Stimulated activated CD4-positive, alpha-beta T cell treated with anti-CD3 and anti-CD28 coated beads, Interleukin-4, amount 100 ng/mL, for 1 hour (primary cell): ENCODE measurements around the gene LRFN4.

Experiments
- DNase-seq: peaks from one replicate; pipeline ENCODE4 v3.0.0-alpha.2; 2020

LRFN4 gene

DNA sequence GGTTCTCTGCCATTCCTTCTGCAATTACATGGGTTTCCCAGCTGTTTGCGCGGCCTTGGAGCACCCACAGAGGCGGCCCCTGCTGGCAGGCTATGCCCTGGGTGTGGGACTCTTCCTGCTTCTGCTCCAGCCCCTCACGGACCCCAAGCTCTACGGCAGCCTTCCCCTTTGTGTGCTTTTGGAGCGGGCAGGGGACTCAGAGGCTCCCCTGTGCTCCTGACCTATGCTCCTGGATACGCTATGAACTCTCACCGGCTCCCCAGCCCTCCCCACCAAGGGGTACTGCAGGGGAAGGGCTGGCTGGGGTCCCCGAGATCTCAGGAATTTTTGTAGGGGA is 11.0 kb upstream of the LRFN4 start:
- no peak for DNase-seq

DNA sequence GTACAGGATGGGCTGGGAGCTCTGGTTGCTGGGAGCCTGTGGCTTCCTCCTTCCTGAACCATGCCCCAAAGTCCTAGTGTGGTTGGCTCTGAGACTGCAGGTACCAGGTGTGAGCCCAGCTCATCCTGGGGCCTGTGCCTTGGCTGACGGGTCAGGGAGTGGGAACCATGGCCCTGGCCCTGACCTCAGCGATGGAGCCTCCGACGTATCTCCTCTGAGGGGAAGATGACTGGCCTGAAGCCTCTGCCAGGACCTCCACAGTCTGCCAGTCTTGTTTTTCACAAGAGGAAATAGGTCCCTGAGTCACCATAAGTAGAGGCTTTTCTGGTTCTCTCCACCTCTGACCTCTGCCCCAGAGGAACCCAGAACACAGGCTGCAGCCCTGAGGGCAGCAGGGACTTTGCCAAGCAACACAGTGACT is 10.2 kb upstream of the LRFN4 start:
- DNase-seq, result no peak

DNA sequence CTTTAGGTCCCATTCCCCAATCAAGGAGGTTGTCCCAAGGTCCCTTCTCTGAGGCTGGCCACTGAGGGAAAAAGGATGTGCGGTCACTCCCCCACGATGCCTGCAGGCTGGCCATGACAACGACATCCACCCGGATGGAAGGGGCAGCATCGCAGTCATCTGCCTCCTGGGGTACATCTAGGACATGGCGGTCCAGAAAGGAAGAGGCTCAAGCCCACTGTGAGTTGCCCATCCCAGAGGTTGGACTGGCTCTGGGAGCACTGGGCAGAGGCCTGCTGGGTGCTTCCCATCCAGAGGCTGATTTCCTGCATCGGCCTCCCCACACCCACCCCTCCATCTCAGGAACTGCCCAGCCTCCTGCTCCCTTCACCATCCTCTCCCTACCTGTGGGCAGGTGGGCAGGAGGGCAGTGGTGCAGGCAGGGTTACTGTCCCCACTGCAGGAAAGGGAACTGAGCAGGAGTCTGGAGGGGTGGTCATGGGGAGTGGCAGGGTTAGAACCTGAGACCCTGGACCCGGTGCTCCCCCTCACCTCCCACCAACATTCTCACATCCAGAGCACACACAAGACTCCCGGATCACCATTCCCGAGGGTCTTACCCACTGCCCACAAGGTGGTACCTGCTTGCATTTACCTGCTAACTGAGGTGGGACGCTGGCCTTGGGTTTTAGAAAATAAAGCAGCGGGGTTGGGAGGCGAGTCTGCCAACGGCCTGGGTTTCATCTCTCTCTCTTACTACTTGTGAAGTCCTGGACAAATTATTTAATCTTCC is 9.2 kb upstream of the LRFN4 start:
- no peak for DNase-seq

DNA sequence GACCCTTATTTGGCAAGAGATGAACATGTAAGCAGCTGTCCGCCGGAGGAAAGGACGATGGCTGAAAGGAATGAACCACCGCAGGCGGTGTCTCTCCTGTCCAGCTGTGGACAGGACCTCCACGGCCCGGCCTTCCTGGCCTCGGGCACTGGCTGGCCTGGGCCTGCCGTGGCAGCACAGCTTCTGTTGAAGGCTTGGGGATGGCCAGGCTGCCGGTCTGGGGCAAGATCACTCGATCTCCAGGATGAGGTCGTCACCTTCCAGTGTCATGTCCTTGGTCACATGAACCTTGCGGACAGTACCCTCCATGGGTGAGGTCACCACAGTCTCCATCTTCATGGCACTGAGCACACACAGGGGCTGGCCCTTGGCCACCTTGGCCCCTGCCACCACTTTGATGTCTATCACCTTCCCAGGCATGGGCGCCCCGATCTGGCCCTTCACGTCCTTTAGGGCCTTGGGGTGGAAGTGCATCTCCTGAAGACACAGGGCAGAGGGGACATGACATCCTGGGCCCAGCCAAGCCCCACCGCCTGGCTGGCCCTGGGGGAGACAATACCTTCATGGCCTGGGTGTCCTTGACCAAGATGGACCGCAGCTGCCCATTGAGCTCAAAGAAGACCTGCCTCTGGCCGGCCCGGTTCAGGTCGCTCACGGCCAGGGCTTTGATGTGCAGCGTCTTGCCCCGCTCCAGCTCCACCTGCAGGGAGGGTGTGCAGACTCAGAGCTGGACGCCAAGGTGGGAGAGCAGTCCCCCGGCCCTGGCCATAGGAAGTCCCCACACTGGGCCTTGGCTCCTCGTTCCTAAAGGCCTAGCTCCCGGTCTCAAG is 8.0 kb upstream of the LRFN4 start:
- DNase-seq, result no peak

DNA sequence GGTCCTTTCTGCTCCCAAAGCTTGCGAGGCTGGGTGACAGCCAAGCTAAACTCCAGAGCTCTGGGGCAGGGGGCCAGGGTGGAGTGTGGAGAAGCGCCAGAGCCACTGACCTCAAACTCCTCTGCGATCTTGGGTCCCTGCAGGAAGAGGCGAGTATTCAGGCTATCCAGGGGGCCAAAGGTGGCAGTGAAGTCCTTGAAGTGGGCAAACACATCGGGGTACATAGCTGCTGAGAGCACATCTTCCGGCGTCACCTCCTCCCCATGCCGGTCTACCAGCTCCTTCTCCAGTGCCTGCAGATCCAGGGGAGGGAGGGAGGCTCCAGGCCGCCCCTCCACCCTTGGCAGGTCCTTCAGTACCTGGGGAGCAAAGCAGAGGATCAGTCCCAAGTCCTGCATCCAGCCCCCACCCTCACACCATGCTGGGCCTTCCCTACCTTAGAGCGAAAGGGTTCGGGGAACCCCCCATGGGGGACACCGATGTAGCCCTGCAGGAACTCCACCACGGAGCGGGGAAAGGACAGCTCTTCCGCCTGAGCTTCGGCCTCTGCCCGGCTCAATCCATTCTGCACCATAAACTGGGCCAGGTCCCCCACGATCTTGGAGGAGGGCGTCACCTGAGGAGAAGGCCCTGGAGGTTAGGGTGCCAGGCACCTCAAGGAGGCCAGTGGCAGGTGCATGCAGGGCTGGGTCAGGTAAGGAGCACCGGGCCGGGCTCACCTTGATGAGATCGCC is 7.2 kb upstream of the LRFN4 start:
- no peak for DNase-seq

DNA sequence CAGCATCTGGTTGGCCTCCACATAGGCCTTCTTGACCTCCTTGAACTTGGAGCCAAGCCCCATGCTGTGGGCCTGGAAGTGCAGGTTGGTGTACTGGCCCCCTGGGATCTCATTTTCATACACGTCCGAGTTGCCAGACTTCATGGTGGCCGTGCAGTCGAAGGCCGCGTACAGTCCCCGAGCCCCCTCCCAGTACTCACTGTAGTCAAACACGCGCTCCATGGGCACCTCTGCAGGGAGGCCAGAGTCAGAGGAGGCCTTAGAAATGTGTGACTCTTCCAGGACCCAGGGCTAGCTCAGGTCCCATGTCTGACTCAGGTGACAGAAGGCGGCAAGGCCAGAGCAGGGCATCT is 6.7 kb upstream of the LRFN4 start:
- DNase-seq, result no peak

DNA sequence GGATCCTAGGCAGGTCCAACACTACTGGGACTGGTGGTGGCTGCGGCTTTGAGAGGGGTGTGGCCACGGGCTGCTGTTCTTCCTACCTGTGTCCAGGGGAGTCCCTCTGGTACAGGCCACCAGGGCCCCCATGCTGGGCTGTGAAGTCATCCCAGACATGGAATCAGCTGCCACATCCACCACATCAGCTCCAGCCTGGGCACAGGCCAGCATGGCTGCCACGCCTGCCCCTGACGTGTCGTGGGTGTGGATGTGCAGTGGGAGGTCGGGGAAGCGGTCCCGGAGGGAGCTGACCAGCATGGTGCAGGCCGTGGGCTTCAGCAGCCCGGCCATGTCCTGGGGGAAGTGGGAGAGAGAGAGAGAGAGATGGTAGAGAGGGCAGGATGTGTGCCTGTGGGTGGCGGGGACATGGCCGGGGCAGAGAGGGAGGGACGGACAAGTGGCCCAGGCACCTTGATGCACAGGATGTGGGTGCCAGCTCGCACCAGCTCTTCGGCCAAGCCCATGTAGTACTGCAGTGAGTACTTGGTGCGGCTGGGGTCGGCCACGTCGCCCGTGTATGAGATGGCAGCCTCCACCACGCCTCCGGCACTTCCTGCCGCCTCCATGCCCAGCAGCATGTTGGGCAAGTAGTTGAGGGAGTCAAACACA is 6.2 kb upstream of the LRFN4 start:
- DNase-seq, result no peak

DNA sequence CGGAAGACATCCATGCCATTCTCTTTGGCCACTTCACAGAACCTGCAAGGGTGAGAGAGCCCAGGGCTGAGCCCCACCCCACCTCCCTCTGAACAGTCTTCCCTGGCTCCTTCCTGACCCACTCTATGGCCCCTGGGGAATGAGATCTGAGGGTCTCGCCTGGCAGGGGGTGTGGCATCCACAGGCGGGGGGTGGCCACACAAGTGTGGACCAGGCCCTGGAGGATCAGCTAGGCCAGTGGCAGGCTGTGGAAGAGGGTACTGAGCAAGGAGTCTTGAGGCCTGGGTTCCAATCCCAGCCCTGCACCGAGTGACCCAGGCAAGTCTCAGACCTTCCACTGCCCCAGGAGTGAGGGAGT is 5.6 kb upstream of the LRFN4 start:
- DNase-seq, result no peak

DNA sequence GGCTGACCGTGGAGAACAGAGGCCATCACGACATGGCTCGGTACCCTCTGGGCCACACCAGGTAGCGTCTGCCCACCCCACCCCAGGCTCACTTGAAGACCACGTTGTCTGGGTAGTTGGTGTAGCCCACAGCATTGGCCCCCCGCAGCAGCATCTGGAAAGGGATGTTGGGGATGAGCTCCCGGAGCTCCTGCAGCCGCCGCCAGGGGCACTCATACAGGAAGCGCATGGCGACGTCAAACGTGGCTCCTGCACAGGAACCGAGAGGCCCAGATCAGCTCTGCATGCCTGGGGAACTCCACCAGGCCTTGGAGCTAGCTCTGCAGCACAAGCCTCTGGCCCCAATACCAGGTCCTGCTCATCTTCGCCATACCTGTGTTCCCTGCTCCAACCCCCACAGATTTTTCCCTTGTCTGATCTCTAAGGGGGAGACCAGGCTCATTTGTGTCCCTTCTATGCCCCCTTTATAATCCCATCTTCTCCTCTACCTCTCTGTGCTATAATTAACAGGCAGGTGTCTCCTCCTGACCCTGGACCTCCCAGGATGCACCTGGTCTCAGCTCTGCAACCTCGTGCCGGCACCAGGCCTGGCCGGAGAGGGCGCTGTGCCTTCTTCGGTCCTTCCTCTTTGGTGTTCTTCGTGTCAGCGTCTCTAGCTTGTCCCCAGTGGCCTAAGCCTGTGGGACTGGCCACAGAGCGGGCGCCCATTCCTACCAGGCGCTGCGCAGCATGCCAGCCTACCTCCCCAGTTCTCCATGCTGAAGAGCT is 5.0 kb upstream of the LRFN4 start:
- no peak for DNase-seq

DNA sequence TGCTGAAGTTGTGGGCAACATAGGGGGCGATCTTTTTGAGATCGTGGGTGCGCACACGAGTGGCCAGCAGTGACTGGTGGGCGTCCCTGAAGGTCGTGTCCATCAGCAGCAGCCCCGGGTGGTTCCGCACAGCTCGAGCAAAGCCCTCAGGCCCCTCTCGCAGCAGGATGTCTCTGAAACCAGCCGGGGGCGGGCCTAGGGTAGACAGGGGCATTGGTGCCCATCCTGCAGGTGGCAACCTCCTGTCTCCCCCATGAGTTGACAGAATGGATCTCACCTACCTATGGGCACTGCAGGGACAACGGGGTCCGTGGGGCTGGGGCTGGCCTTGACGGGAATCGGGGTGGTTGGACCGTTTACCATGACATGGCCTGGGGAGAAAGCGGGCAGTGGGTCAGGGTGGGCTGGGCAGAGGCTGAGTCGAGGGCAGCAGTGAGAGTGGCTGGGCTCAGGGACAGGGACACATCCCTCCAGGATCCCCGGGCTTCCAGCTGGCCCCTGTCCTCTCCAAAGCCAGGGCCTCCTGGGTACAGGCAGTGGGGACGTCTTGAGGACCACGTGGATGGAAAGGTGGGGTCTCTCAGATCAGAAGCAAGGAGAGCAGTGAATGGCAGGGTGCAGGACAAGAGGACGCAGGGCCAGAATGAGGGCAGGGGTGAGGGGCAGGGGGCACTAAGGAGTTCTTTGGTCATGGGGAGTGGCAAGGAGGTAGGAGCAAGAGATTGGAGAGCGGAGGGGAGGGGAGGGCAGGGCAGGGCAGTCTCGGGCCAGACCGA is 4.2 kb upstream of the LRFN4 start:
- DNase-seq, result no peak

DNA sequence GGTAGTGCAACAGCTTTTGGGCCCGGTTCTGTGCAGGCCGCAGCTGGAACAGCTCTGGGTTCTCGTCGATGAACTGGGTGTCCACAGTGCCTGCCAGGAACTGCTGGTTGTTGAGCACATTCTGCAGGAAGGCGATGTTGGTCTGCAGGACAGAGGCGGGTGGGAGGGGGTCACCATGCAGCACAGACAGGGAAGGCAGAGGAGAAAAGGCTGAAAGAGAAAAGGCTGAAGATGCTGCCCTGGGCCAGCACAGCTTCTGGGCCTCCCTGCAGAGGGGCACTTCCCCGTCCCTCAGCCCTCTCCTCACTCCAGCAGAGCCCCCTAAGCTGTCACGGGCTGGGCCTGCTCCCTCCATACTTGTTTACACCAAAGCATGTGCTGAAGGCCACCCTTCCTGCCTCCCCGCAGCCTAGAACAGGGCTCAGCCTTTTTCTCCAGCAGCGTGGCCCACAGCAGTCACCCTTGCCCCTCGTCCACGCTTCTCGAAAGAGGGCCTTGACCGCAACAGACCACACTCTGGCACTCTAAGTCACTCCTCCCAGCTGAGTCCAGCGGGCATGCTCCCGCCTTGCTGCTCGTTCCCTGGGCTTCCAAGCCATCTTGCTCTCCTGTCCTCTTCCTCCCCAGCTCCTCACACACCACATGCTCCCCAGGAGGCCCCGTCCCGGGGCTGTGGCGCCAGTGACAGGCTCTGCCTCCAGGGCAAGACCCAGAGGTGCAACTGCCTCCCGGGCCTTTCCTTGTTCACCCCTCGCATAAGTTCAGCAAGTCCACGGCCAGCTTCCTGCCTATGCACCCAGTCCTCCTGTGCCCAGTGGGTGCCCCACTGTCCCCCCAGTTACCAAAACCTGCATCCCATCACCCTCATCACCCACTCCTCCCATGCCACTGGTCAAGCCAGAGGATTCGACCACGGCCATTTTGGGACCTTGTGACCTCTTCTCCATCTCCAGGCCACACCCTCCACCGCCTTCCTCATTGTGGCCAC is 3.3 kb upstream of the LRFN4 start:
- no peak for DNase-seq

DNA sequence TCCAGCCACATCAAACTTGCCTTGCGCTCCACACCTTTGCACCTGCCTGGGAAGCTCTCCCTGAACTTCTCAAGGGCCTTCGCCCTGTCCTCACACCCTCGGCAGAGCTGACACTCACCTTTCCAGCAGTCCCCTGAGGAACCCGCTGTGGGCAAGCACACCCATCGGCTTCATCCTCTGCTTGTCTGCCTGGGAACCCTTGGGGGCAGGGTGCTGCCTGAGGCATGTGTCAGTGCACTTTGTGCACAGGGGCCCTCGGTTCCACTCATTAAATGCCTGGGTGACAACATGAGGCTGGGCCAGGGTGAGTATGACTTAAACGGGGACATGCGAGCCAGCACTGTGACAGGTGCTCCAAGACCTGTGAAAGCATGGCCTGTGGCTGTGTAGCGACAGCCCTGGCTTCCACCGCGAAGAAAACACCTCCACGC is 2.6 kb upstream of the LRFN4 start:
- DNase-seq, result no peak

DNA sequence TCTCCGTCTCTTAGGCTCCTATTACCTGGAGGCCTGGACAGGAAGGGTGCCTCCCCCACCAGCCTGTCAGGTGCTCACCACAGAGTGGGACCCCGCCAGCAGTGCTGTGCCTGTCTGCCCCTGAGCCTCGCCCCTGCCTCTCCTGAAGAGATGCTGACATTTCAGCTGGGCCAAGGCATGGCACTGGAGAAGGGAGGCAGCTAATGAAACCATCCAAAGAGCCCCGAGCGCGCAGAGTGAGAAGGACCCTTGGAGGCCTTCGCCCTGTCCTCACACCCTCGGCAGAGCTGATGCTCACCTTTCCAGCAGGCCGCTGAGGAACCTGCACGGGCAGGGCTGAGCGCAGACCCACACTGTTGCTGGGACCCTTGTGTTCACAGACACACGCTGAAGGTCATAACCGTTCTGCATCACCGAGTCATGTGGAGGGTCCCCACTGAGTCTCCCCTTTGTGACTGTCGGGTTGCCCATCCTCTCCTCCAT is 2.1 kb upstream of the LRFN4 start:
- no peak for DNase-seq

DNA sequence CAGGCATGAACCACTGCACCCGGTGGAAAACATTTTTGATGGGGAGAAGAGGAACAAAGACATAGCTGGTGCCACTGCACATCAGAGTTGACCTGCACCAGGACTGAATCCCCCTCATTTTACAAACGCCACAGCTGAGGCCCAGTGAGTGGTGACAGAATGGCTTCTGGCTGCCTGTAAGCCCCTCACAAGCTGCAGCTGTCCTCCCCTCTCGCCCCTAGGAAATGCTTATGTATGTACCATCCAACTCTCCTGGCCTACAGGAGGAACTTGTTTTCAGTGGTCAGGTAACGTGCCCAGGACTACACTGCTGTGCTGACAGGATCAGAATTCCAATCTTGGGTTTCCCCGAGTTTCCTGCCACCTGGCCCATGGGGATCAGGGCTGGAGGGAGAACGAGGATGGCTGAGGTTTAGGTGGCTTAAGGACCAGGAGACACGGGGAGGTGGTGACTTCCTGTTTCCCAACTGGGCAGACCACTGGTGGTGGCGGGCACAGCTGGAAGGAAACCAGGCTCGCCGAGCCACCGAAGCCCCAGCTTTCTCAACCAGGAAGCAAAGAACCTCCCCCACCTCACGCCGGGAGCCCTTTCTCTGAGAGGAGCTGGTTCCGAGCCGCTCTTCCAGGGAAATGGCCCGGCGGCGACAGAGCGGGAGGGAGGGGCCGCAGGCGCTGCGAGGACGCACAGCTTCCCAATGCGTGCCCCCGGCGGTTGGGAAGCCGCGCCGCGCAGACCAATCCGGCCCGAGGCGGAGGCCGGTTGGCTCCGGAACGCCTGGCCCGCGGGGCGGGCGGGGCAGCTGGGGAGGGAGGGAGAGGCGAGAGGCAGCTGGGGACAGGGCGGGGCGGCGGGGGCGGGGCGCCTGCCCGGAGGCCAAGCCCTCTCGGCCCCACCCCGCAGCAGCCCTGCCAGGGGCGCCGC is 1.0 kb upstream of the LRFN4 start:
- DNase-seq, result peak; percentile 78

DNA sequence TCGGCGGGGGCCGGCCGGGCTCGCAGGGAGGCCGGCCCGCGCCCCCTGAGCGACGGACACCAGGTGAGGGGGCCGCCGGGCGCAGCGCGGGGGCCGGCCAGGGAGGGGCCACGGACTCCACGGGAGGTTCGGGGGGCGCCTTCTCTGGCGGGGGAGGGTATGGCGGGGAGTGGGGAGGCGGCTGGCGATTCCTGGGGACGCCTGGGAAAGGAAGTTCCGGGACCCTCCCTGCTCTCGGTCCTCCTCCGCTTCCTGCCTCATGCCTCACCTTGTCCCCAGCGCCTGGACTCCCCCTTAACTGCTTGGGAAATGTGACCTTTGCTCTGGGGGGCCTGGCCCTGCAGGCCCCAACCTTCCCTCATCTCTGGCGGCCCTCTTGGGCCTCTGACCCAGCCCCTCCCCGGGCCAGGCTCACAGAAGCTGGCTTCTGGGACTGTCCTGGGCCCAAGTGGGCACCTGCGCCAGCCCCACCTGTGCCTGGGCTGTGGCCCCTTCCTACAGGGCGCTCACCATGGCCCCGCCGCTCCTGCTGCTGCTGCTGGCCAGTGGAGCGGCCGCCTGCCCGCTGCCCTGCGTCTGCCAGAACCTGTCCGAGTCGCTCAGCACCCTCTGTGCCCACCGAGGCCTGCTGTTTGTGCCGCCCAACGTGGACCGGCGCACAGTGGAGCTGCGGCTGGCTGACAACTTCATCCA is 516 bp downstream of the LRFN4 start:
- DNase-seq, result no peak

DNA sequence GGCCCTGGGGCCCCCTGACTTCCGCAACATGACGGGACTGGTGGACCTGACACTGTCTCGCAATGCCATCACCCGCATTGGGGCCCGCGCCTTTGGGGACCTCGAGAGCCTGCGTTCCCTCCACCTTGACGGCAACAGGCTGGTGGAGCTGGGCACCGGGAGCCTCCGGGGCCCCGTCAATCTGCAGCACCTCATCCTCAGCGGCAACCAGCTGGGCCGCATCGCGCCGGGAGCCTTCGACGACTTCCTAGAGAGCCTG is 992 bp downstream of the LRFN4 start:
- no peak for DNase-seq

DNA sequence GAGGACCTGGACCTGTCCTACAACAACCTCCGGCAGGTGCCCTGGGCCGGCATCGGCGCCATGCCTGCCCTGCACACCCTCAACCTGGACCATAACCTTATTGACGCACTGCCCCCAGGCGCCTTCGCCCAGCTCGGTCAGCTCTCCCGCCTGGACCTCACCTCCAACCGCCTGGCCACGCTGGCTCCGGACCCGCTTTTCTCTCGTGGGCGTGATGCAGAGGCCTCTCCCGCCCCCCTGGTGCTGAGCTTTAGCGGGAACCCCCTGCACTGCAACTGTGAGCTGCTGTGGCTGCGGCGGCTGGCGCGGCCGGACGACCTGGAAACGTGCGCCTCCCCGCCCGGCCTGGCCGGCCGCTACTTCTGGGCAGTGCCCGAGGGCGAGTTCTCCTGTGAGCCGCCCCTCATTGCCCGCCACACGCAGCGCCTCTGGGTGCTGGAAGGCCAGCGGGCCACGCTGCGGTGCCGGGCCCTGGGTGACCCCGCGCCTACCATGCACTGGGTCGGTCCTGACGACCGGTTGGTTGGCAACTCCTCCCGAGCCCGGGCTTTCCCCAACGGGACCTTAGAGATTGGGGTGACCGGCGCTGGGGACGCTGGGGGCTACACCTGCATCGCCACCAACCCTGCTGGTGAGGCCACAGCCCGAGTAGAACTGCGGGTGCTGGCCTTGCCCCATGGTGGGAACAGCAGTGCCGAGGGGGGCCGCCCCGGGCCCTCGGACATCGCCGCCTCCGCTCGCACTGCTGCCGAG is 1.5 kb downstream of the LRFN4 start:
- no peak for DNase-seq
